ENCODE data around the gene EFHD1.

The EFHD1 gene, protein sequence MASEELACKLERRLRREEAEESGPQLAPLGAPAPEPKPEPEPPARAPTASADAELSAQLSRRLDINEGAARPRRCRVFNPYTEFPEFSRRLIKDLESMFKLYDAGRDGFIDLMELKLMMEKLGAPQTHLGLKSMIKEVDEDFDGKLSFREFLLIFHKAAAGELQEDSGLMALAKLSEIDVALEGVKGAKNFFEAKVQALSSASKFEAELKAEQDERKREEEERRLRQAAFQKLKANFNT

DNA sequence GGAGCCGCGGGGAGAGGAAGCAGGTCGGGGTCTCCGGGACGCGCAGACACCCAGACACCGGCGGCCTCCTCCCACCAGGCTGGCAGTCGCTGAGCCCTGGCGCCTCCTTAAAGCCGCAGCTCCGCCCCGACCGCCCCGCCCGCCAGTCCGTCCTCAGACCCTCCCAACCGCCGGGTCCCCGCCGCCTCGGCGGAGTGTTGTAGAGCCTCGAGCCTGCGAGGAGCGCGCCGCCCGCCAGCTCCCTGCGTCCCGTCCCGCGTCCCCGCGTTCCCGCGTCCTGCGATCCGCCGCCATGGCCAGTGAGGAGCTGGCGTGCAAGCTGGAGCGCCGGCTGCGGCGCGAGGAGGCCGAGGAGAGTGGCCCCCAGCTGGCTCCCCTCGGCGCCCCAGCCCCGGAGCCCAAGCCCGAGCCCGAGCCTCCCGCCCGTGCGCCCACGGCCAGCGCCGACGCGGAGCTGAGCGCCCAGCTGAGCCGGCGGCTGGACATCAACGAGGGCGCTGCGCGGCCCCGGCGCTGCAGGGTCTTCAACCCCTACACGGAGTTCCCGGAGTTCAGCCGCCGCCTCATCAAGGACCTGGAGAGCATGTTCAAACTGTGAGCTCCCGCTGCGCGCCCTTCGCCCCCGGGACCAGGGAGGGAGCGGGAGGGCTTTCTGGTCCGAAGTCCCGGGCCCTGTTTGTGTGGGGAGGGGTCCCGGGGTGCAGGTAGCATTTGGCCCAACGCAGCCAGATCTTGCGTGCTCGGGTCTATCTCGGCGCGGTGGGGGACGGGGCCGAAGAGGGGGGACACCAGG is at the start of gene EFHD1:
Gene EFHD1 (plus strand): TSS at position 192 of the 793 bp plus-strand sequence. CDS start 101 bp downstream, at position 293.
- peak in 55 of 58 donors; percentile 42 to 94 (median 79) for DNase-seq

DNA sequence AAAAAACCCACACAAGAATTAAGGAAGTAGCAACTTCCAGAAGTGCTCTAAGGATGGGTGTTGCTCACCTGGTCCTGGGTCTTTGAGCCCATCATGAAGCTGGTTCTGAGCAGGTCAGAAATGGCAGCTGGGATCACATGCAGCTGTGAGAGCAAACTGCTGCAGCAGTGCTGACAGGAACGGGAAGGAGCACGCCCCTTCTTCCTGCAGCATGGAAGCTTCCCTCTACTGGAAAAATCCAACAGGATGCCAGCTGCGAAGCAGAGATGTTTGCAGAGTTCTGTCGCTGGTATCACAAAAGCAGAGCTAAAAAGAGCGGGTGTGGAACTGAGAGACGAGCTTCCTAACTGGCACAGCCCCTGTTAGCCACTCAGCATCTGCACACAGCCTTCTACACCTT is 49.2 kb upstream of the EFHD1 start:
- DNase-seq: peak in 2 of 58 donors; percentile 20 to 21

DNA sequence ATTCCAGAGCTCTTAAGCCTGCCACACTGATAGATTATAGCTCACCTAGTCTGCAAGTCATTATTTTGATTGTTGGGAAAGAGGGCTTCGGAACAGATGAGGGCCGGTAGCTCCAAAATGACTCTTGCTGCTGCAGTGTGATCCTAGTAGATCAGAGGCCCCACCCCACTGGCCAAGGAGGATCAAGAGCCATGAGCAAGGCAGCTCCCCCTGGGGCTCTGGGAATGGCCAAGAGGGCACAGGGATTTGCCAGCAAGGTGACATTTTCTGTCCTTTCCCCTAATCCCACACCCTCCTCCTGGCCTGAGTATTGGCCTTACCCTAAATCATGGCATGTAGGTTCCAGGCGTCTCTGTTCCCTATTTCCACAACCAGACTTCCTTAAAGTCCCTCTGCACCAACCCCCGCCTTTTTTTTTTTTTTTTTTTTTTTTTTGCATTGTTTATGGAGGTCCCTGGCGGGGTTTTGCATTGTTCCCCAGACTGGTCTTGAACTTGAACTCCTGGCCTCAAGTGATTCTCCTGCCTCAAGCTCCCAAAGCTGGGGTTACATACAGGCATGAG is 46.4 kb upstream of the EFHD1 start:
- DNase-seq: no peak

DNA sequence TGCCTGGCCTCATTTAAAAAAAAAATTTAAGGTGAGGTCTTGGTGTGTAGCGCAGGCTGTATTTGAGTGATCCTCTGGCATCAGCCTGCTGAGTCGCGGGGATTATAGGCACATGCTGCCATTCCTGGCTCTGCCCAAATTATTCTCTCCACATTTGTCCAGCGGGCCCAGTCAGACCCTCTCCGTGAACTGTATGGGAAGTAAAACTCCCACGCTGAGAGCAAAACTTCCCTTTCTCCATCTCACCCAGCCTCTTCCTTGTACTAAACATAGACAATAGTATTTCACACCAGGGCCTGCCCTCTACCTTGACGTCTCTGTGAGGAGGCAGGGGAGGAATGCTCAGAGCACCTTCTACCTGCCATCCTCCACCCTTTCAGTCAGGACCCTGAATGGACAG is 45.9 kb upstream of the EFHD1 start:
- DNase-seq: no peak

DNA sequence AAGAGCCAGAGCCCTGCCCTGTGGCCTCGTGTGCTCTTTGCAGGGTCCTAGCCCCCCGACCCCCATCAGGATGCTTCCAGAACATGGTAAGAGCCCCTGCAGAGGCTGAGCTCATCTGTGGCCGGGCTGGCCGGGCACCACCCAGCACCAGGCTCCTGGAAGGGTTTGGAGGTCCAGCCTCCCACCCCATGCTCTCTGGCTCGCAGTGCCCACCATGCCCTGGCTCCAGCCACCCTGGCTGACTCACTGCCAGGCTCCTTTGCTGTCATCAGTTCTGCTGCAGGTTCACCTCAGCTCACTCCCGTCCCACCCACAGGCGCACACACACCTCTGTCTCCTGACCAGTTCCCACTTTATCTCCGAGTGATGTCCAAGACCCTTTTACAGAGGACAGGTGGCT is 45.4 kb upstream of the EFHD1 start:
- no peak for DNase-seq

DNA sequence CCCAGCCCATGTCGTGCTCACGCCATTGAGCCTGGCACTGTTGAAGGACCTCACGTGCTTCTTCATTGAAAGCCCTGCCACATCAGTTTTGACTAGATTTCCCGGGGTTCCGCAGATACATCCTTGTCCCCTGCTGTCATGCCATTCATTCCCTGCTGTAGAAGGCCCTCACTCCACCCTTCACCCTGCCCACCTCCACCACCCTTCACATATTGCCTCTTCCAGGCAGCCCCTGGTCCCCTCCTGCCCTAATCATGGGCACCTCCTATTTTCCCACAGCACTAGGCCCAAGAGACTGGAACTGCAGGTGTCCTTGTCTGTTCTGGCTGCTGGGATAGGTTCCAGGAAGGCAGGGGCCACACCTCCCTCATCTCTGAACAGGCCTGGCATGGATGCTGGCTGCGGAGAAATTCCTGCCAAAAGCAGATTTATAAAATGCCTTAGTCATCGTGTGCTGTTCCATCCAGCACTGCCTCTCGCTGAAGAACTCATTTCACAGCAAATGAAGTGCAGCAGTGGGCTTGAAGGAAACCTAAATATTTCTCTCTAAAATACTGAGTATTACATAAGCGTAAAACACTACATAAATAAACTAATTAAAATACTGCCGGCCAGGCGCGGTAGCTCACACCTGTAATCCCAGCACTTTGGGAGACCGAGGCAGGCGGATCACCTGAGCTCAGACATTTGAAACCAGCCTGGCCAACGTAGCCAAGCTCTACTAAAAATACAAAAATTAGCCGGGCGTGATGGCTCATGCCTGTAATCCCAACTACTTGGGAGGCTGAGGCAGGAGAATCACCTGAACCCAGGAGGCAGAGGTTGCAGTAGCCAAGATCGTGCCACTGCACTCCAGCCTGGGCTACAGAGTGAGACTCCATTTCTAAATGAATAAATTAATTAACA is 44.5 kb upstream of the EFHD1 start:
- peak in 44 of 58 donors; percentile 3 to 78 (median 45) for DNase-seq

DNA sequence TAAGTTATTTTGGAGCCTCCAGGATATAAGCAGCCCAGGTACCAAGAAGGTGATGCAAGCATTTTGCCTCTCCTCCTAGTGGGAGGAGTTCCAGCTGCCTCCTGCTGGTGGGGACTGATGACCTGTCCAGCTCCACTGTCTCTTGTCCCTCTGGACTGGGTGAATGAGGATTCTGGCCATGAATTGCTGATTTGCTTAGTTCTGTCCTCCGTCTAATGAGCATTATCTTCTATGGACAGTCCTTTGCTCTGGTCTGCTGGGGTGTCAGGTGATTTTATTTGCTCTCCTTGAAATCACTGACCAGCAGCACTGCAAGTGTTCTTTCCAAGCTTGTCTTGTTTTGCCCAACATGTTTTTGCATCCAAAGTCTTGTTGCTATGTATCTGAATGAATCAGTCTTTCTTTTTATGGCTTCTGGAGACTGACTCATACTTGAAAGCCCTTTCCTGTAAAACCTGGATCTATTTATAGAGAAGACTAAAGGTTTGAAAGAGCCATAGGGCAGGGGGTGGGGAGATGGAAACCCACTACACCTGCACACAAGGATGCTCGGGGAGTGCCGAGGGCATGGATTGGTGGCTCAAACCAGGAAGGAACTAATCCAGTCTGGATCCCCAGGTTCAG is 40.5 kb upstream of the EFHD1 start:
- DNase-seq: peak in 1 of 58 donors; percentile 32

DNA sequence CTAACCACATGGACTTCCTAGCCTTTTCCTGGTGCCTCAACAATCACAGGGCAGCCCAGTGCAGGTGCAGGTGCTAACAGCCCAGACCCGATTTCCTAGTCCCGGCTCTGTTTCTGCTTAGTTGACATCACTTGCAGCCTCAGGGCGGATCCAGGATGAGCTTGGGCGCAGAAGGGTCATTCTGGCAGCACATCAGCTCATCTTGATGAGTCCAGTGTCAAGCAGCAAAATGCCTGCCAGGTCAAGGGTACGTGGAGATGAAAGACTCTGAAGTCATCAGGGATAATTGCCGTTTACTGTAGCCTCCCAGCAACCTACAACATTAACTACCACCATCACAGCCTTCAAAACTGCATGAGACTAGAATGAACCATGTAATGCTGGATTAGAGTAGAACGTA is 39.4 kb upstream of the EFHD1 start:
- DNase-seq: no peak

DNA sequence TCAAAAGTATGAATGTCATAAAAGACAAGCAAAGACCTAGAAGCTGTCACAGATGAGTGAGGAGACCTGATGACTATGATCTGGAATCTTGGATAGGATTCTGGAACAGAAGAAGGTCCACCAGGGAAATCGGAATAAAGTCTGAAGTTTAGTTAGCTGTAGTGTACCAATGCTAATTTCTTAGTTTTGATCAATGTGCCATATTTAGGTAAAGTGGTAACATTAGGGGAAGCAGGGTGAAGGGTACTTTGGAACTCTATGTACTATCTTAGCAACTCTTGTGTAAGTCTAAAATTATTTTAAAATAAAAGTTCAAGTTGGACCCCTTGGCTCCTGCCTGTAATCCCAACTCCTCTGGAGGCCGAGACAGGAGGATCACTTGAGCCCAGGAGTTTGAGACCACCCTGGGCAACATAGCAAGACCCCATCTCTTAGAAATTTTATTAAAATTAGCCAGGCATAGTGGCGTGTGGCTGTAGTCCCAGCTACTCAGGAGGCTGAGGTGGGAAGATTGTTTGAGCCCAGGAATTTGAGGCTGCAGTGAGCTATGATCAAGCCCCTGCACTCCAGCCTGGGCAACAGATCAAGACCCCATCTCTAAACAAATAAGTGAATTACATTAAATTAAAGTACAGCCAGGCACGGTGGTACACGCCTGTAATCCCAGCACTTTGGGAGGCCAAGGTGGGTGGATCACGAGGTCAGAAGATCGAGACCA is 35.9 kb upstream of the EFHD1 start:
- DNase-seq: no peak

DNA sequence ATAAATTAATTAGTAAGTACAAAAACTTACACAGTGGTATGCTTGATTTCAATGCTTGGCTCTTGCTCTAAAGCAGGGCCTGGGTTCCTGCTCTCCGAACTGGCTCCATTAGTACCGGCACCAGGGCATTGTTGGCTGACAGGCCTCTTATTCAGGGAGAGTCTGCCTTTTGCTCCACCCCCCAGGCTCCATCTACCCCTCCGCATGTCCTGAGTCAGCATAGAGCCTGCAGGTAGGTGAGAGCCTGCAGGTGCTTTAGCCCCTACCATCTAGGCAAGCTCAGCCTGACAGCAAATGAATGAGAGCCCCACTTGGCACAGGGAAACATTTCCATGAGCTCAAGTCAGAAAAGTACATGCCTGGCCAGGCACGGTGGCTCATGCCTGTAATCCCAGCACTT is 35.1 kb upstream of the EFHD1 start:
- DNase-seq: no peak

DNA sequence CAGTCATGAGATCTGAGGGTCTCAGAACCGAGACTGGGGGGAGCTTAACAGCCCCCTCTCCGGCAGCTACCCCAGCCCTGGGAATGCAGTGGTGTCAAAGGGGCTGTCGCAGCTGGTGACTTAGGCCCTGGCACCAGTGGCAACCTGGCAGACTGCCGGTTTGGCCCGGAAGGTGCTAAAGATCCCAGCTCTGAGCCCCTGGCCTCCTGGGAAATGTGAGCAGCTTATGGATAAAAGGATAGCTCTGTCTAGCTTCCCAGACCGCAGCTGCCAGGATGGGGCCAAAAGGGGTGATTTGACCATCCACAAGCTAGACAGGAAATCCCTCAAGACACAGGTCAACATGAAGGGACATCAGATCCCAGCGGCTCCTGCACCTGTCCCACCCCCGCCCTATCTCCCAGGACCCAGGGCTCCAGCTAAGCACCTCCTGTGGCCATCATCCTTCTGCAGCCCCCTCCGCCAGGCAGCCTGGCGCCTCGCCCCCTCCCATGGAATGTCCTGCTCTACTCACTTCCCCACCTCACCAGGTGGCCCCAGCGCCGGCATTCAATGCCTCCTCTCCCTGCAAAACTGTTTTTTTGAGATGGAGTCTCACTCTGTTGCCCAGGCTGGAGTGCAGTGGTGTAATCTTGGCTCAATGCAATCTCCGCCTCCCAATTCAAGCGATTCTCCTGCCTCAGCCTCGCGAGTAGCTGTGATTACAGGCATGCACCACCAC is 33.2 kb upstream of the EFHD1 start:
- no peak for DNase-seq

DNA sequence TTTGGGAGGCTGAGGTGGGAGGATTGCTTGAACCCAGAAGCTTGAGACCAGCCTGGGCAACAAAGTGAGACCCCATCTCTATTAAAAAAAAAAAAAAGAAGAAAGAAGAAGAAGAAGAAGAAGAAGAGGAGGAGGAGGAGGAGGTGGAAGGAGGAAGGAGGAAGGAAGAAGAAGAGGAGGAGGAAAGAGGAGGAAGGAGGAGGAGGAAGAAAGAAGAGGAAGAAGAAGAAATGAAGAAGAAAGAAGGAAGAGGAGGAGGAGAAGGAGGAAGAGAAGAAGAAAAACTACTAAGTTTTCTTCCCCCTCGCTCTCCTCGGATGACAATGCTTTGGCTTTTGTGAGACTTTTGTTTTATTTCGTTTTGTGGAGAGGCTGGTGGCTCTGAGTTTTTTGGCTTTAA is 30.1 kb upstream of the EFHD1 start:
- no peak for DNase-seq

DNA sequence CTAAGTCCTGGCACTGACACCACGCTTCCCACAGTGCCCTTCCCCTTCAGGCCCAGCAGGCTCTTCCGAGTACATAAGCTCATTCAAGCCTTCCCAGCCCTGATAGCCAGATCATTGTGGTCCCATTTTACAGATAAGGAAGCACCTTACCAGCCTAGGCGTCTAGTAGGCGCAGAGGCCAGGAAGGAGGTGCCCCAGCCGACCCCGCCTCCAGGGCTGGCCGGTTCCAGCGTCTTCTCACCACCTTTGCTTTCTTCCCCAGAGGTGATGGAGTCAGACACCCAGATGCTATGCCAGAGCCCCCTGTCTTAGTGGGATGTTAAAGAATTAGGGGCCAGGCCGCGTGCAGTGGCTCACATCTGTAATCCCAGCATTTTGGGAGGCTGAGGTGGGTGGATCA is 28.9 kb upstream of the EFHD1 start:
- no peak for DNase-seq

DNA sequence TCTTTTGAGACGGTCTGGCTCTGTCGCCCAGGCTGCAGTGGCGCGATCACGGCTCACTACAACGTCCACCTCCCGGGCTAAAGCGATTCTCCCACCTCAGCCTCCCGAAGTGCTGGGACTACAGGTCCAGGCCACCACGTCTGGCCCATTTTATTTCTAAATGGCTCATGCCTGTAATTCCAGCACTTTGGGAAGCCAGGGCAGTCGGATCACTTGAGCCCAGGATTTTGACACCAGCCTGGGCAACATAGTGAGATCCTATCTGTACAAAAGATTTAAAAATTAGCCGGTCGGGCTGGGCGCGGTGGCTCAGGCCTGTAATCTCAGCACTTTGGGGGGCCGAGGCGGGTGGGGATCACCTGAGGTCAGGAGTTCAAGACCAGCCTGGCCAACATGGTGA is 26.4 kb upstream of the EFHD1 start:
- no peak for DNase-seq

DNA sequence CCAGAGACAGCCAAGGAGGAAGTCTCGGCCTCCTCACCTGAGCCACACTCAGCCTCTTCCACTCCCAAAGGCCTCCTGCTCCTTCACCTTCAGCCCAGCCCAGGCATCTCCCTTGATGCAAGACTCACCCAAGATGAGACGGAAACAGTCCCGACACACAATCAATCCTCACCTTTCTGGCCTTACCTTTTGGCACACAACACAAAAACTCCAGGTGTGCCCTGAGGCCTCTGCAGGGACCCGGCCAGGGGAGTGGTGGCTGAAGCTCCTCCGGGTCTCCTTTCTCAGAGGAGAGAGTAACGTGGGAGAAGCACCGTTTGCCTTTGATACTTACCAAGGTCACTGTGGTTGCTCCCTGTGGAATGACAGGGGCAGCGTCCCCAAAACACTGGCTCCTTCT is 23.8 kb upstream of the EFHD1 start:
- no peak for DNase-seq

DNA sequence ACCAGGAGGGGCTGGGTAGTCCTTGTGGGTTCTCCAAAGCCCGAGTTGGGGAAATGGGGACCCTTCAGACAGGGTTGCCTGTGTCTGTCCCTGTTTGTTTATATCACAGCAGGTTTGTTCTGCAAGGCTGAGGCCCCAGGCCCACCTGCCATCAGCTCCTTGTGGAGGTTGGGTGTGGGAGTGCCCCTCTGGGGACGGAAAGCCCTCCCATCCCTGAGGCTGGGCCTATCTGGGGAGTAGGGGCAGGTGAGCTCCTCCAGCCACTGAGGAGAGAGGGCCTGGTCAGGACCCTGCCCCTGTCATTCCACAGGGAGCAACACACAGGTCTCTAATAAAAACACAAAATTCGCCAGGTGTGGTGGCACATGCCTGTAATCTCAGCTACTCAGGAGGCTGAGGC is 23.3 kb upstream of the EFHD1 start:
- no peak for DNase-seq

DNA sequence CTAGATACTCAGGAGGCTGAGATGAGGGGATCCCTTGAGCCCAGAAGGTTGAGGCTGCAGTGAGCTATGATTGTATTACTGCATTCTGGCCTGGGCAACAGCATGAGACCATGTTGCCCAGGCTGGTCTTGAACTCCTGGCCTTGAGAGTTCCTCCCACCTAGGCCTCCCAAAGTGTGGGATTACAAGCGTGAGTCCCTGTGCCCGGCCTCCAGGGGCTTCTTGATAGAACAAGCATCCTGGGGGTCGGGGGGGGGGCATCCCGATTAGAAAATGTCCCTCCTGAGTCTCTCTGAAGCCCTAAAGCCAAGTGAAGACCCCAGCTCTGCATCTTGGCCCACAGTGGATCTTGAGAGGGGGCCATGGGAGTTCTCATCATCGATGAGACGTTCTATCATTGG is 22.3 kb upstream of the EFHD1 start:
- no peak for DNase-seq

DNA sequence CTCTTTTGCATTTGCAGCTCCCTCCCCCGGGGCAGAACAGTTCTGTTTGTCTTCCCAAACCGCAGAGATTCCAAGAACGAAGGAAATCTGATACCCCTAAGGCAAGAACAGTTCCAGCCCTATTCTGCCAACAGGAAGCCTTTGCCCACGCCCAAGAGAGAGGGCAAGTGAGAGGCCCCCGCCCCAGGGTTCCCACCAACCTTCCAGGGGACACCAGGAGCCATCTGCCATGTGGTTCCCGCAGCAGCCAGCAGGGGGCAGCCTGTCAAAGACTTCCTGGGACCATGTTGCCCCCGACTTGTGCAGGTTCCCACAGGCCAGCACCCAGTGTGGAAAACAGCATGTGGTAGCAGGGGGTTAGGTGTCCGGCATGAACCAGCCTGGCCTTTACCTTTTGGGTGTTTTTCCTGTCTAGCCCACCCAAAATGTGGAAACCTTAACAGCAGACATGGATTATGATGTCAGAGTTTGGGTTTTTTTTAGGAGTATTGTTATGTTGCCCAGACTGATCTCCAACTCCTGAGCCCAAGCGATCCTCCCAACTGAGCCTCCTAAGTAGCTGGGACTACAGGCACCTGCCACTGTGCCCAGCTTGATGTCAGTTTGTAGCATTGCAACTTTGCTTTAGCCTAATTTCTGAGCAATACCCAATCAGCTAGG is 21.7 kb upstream of the EFHD1 start:
- peak in 45 of 58 donors; percentile 7 to 79 (median 39) for DNase-seq

DNA sequence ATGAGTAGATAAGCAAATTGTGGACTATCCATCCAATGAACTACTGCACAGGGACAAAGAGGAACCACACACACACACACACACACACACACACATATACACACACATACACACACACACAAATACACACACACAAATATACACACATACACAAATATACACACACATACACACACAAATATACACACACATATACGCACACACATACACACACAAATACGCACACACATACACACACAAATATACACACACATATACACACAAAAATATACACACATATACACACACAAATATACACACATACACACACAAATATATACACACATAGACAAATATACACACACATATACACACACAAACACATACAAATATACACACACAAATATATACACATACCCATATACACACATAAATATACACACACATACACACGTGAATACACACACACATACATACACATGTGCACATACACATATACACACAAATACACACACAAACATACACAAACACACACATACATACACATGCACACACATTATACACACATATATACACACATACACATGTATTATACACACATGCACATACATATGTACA is 19.8 kb upstream of the EFHD1 start:
- DNase-seq: no peak

All from anterior cingulate cortex (tissue), 58 donors.